Smooth muscle cell (in vitro differentiated cells): Measurements from ENCODE around the gene AMZ1. TPM values are rescaled to one million over a fixed set of nuclear protein-coding genes. Genes with fewer than 3 reads are reported as not detected.

Experiments used
- DNase-seq: peaks from one replicate; lab custom pipeline; 2025; ENCODE audit not compliant: unreplicated experiment; lab: John Stamatoyannopoulos, UW
- H2AFZ ChIP-seq: fragments of 200-600 bp; sonication (generic); 2 replicates; pipeline ENCODE4 v1.6.0; 2016; ENCODE audit warnings: antibody characterized with exemption, low read depth, mild to moderate bottlenecking
- H3F3A ChIP-seq: fragments of 200-600 bp; sonication (generic); 2 replicates; pipeline ENCODE4 v1.6.0; 2017; ENCODE audit warnings: antibody characterized with exemption, low read depth
- H3K27ac ChIP-seq: fragments of 200-600 bp; sonication (generic); 2 replicates; pipeline ENCODE4 v1.5.1; 2016; ENCODE audit warnings: low read depth, mild to moderate bottlenecking
- H3K27me3 ChIP-seq: fragments of 200-600 bp; sonication (generic); 2 replicates; pipeline ENCODE4 v1.6.1; 2016; ENCODE audit warnings: low read depth, mild to moderate bottlenecking
- H3K36me3 ChIP-seq: fragments of 200-600 bp; sonication (generic); 2 replicates; pipeline ENCODE4 v1.5.1; 2016; ENCODE audit warnings: low read depth
- H3K4me1 ChIP-seq: fragments of 200-600 bp; sonication (generic); 2 replicates; pipeline ENCODE4 v1.5.1; 2016; ENCODE audit warnings: low read depth
- H3K4me2 ChIP-seq: fragments of 200-600 bp; sonication (generic); 2 replicates; pipeline ENCODE4 v1.6.0; 2016; ENCODE audit warnings: mild to moderate bottlenecking
- H3K4me3 ChIP-seq: fragments of 200-600 bp; sonication (generic); 2 replicates; pipeline ENCODE4 v1.5.1; 2016; ENCODE audit warnings: mild to moderate bottlenecking
- H3K79me2 ChIP-seq: fragments of 200-600 bp; sonication (generic); 2 replicates; pipeline ENCODE4 v1.6.0; 2016; ENCODE audit warnings: low read depth, mild to moderate bottlenecking
- H3K9ac ChIP-seq: fragments of 200-600 bp; sonication (generic); 2 replicates; pipeline ENCODE4 v1.6.0; 2016; ENCODE audit warnings: low read depth
- H3K9me3 ChIP-seq: fragments of 200-600 bp; sonication (generic); replicated peaks from 2 replicates; pipeline ENCODE4 v1.5.1; 2016; ENCODE audit warnings: low read depth
- H4K20me1 ChIP-seq: fragments of 200-600 bp; sonication (generic); 2 replicates; pipeline ENCODE4 v1.6.0; 2016; ENCODE audit warnings: low read depth
- whole genome bisulfite sequencing: methylation state at CpG from one replicate; pipeline ENCODE4 v1.1.7; 2016; ENCODE audit warnings: low lambda C conversion rate; 5-methylcytosine and 5-hydroxymethylcytosine counted together
- polyA plus RNA-seq: library from polyadenylated mRNA; unstranded; fragments of >200 nt; fragmentation: Nextera tagmentation; extraction: Ambion mirVana; gene quantifications from 2 replicates; pipeline ENCODE4 v1.2.1, GENCODE V29; 2016
- total RNA-seq: library from RNA; depleted of rRNA; stranded (reverse); fragments of >200 nt; gene quantifications from 2 replicates; pipeline ENCODE4 v1.2.3, GENCODE V29; 2014
- TF ChIP-seq, protein P1 (sequence below): fragments of 200-600 bp; sonication (generic); IDR thresholded peaks from 2 replicates; pipeline ENCODE4 v1.5.1; 2017; ENCODE audit warnings: borderline replicate concordance, mild to moderate bottlenecking, antibody characterized with exemption; ENCODE audit not compliant: insufficient read depth, poor library complexity, severe bottlenecking

AMZ1 gene
- total and polyA plus RNA-seq, 2 experiments from 2014 or later: 0.63 to 1.1 TPM

DNA sequence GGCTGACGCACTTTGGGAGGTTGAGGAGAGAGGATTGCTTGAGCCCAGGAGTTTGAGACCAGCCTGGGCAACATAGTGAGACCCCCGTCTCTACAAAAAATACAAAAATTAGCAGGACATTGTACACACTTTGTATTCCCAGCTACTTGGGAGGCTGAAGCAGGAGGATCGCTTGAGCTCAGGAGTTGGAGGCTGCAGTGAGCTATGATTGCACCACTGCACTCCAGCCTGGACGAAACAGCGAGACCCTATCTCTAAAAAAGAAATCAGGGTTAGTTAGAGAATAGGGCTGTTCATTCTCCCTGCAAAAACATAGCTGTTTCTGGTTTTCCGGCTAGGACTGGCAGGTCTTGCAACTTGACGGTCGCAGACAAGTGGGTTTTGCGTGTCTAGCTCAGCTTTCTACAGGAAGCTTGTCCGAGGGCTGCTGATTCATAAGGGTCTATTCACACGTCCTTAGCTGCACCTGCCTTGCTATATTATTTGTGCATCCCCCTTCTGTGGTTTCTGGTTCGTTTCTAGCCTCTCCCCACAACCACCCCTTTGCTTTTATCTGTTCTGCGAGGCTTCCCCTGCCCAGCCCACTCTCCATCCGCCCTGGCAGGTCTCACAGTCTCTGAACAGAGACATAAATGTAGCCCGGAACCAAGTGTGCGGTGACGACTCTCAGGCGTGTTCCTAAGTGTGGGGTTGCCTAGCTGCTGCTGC, 10.7 kb downstream of the AMZ1 start:
- WGBS: 84% methylated on average over 18 of the region's 18 CpGs
- no peak overlapping the region for H3K4me3 ChIP-seq
- TF ChIP-seq, protein P1, sequence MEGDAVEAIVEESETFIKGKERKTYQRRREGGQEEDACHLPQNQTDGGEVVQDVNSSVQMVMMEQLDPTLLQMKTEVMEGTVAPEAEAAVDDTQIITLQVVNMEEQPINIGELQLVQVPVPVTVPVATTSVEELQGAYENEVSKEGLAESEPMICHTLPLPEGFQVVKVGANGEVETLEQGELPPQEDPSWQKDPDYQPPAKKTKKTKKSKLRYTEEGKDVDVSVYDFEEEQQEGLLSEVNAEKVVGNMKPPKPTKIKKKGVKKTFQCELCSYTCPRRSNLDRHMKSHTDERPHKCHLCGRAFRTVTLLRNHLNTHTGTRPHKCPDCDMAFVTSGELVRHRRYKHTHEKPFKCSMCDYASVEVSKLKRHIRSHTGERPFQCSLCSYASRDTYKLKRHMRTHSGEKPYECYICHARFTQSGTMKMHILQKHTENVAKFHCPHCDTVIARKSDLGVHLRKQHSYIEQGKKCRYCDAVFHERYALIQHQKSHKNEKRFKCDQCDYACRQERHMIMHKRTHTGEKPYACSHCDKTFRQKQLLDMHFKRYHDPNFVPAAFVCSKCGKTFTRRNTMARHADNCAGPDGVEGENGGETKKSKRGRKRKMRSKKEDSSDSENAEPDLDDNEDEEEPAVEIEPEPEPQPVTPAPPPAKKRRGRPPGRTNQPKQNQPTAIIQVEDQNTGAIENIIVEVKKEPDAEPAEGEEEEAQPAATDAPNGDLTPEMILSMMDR: no peak

DNA sequence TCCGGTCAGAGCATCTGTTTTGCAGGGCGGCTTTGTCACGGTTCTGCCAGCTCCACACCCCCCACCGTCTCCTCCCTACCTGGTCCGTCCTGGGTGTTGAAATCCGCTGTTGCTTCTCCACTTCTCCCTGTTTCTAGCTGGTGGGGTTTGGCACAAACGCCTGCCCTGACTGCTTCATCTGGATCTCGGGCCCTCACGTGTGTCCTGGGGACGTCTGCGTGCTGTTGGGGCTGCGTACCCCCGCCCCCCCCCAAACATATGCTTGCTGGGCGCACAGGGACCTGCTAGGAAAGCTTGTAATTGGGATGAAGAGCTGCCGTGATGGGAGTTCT, 11.3 kb downstream of the AMZ1 start:
- H3K36me3 ChIP-seq: no peaks in the 10 kb centered on the region
- H3K4me1 ChIP-seq: no peaks in the 10 kb centered on the region
- WGBS: 89% methylated on average over 15 of the region's 15 CpGs
- H3K9ac ChIP-seq: no peak overlapping the region
- TF ChIP-seq, protein P1: no peak
- H3K27me3 ChIP-seq: no peaks in the 10 kb centered on the region
- no peaks in the 10 kb centered on the region for H4K20me1 ChIP-seq
- no peak for DNase-seq
- no peaks in the 10 kb centered on the region for H3F3A ChIP-seq
- no peak overlapping the region for H2AFZ ChIP-seq
- no peaks in the 10 kb centered on the region for H3K9me3 ChIP-seq
- no peak overlapping the region for H3K27ac ChIP-seq
- no peak overlapping the region for H3K4me2 ChIP-seq
- H3K4me3 ChIP-seq: no peak overlapping the region
- H3K79me2 ChIP-seq: no peaks in the 10 kb centered on the region

More for the DNA sequence above, 10.7 kb downstream of the AMZ1 start:
- Histone ChIP-seq H3F3A (no peaks in the 10 kb centered on the region), H3K36me3 (no peaks in the 10 kb centered on the region), H3K27me3 (no peaks in the 10 kb centered on the region), H3K4me2 (no peak overlapping the region), H2AFZ (no peak overlapping the region), H3K4me1 (no peaks in the 10 kb centered on the region), H4K20me1 (no peaks in the 10 kb centered on the region), H3K9ac (no peak overlapping the region), H3K79me2 (no peaks in the 10 kb centered on the region), H3K9me3 (no peaks in the 10 kb centered on the region), H3K27ac (no peak overlapping the region)
- no peak for DNase-seq

DNA sequence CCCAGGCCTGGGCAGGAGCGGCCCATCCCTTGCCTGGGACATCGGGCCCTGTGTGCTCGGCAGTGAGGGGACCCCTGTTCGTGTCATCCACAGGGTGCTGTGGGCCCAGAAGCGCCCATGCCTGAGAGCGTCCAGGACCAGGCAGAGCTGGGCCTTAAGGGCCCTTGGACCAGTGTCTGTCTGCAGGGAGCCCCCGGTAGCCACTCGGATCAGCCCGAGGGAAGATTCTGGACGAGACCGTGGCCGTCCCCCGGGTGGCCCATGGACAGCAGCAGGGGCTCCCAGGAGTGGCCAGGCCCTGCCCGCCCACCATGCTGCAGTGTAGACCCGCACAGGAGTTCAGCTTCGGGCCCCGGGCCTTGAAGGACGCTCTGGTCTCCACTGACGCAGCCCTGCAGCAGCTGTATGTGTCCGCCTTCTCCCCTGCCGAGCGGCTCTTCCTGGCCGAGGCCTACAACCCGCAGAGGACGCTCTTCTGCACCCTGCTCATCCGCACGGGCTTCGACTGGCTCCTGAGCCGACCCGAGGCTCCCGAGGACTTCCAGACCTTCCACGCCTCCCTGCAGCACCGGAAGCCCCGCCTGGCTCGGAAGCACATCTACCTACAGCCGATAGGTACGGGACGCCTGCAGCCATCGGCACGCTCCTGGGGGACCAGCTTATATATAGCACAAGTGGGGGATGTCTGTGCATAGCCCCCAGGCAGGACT, 12.3 kb downstream of the AMZ1 start:
- Histone ChIP-seq H3K4me1 (no peaks in the 10 kb centered on the region), H4K20me1 (no peaks in the 10 kb centered on the region), H3K4me2 (no peak overlapping the region), H3F3A (no peaks in the 10 kb centered on the region), H3K9me3 (no peaks in the 10 kb centered on the region), H3K27me3 (no peaks in the 10 kb centered on the region), H3K79me2 (no peaks in the 10 kb centered on the region), H3K4me3 (no peak overlapping the region), H3K27ac (no peak overlapping the region), H3K9ac (no peak overlapping the region), H2AFZ (no peak overlapping the region), H3K36me3 (no peaks in the 10 kb centered on the region)
- DNase-seq: no peak
- WGBS: 94% methylated on average over 40 of the region's 40 CpGs
- TF ChIP-seq, protein P1: no peak
